Measurements from ENCODE around the gene SARNP.

SARNP gene

GRCh38 chr12:55741931-55742680 is 75.4 kb downstream of the SARNP start:
- H3K4me3 ChIP-seq (ENCODE audit: low read depth, low read length) = peak overlapping the region; percentile 50
- no peak for TF ChIP-seq CTCF (IDR thresholded peaks at IDR 0.05; ENCODE audit: low read depth, low read length)

GRCh38 chr12:55739025-55739378 is 78.5 kb downstream of the SARNP start:
- H3K4me3 ChIP-seq (ENCODE audit: low read depth, low read length) = peak overlapping the region; percentile 74
- TF ChIP-seq CTCF (IDR thresholded peaks at IDR 0.05; ENCODE audit: low read depth, low read length) = no peak

GRCh38 chr12:55738123-55739024 is 79.2 kb downstream of the SARNP start:
- peak; percentile 41; the same call in 1 of the 2 replicates for TF ChIP-seq CTCF (IDR thresholded peaks at IDR 0.05; ENCODE audit: low read depth, low read length)
- H3K4me3 ChIP-seq (ENCODE audit: low read depth, low read length) = peak overlapping the region; percentile 74

- H3K4me3 ChIP-seq (ENCODE audit: low read depth, low read length) = peak overlapping the region; percentile 74
- TF ChIP-seq CTCF (IDR thresholded peaks at IDR 0.05; ENCODE audit: low read depth, low read length) = no peak
These were observed 79.9 kb downstream of the SARNP start for GRCh38 chr12:55737581-55738122.

- no peak overlapping the region for H3K4me3 ChIP-seq (ENCODE audit: low read depth, low read length)
These were observed 80.5 kb downstream of the SARNP start for GRCh38 chr12:55736780-55737580.

GRCh38 chr12:55736076-55736475 is 81.4 kb downstream of the SARNP start:
- no peak for TF ChIP-seq CTCF (IDR thresholded peaks at IDR 0.05; ENCODE audit: low read depth, low read length)
- no peak overlapping the region for H3K4me3 ChIP-seq (ENCODE audit: low read depth, low read length)

More at GRCh38 chr12:55736780-55737580, 80.5 kb downstream of the SARNP start:
- TF ChIP-seq CTCF (IDR thresholded peaks at IDR 0.05; ENCODE audit: low read depth, low read length) = peak; percentile 89

All from WI38 (cell line).